GM23338 (cell line): Measurements from ENCODE around the gene RASIP1.

Source experiments
- CREB1 ChIP-seq: fragments of 250-450 bp; sonication (Bioruptor Pico); IDR thresholded peaks from 2 replicates; pipeline ENCODE4 v1.5.0; 2020; ENCODE audit warnings: low read depth, mild to moderate bottlenecking, moderate library complexity
- CTCF ChIP-seq, 2 experiments: fragments of 200-600 bp in 1 of 2; sonication (generic) in 1 of 2; conservative IDR thresholded peaks; 2 replicates each; pipeline versions ENCODE4 v1.5.1 to v1.6.1; 2016 to 2017; ENCODE audit warnings: antibody characterized with exemption in 2 of 2, low read depth in 2 of 2, mild to moderate bottlenecking in 2 of 2, moderate library complexity in 1 of 2
- ETS1 ChIP-seq: IDR thresholded peaks from 2 replicates; pipeline ENCODE4 v1.6.1; 2016; ENCODE audit warnings: antibody characterized with exemption
- EZH2 ChIP-seq: fragments of 200-600 bp; sonication (generic); IDR thresholded peaks from one replicate; pipeline ENCODE4 v1.8.0; 2017; ENCODE audit warnings: antibody characterized with exemption, mild to moderate bottlenecking, low read depth; ENCODE audit not compliant: unreplicated experiment
- EZH2phosphoT487 ChIP-seq: fragments of 200-600 bp; sonication (generic); IDR thresholded peaks from one replicate; pipeline ENCODE4 v1.8.1; 2018; ENCODE audit warnings: antibody characterized with exemption; ENCODE audit not compliant: unreplicated experiment
- JUNB ChIP-seq: IDR thresholded peaks from one replicate; pipeline ENCODE4 v1.6.1; 2016; ENCODE audit warnings: antibody characterized with exemption; ENCODE audit not compliant: unreplicated experiment
- NANOG ChIP-seq: IDR thresholded peaks from 2 replicates; pipeline ENCODE4 v1.6.1; 2016; ENCODE audit warnings: antibody characterized with exemption, borderline replicate concordance
- POLR2AphosphoS5 ChIP-seq: IDR thresholded peaks from 2 replicates; pipeline ENCODE4 v1.6.1; 2016; ENCODE audit warnings: antibody characterized with exemption, low read depth
- STAT1 ChIP-seq: IDR thresholded peaks from one replicate; pipeline ENCODE4 v1.6.1; 2016; ENCODE audit warnings: antibody characterized with exemption; ENCODE audit not compliant: unreplicated experiment
- ZNF114 ChIP-seq: fragments of 250-450 bp; sonication (Bioruptor Pico); IDR thresholded peaks from 2 replicates; pipeline ENCODE4 v1.5.0; 2020; ENCODE audit warnings: mild to moderate bottlenecking, moderate library complexity
- ZNF331 ChIP-seq: fragments of 250-450 bp; sonication (Bioruptor Pico); IDR thresholded peaks from 2 replicates; pipeline ENCODE4 v1.5.0; 2020; ENCODE audit warnings: low read depth, mild to moderate bottlenecking, moderate library complexity
- TF ChIP-seq, protein P1 (sequence below): IDR thresholded peaks from one replicate; pipeline ENCODE4 v1.6.1; 2018; ENCODE audit warnings: antibody characterized with exemption; ENCODE audit not compliant: unreplicated experiment
- TF ChIP-seq, protein P2 (sequence below): fragments of 250-450 bp; sonication (Bioruptor Pico); IDR thresholded peaks from 2 replicates; pipeline ENCODE4 v1.5.0; 2020; ENCODE audit warnings: mild to moderate bottlenecking, moderate library complexity

DNA sequence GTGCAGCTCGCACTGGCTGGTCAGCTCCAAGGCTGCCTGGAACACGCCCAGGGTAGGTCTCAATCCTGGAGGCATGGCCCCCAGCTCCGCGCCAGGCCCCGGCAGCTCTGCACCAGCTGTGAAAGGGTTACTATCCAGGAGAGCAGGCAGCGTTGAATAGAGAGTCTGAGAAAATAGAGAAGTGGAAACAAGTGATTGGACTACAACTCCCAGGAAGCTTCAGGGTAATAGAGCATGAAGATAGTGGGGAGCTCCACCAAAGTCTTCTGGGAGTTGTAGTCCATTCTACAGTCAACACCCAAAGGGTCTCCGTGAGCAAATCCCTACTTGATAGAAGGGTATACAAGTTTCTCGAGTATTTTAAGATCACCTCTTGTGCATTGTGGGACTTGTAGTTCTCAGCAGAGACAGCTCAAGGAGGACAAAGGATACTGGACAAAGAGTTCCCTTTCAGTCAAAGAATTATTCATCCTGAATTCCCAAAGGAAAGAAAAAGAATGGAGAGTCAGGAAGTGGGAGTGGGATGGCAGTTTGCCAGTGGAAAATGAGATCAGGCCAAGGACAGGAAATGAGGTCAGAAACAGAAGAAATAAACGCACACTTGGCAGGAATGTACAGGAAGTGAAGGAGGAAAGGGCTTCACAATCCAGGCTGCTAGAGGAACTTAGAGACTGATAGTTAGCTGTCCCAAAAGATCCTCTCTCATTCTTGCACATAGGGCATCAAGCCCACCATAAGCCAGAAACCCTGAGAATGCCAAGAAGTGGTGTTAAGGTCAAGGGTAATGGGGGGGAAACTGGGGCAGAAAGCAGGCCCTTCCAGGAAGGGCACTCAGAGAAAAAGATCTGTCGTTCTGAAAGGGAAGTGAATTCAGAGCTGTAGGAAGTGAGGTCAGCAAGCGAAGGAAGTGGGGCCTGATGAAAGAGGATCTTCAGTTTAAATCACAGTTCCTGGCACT, 15.3 kb downstream of the RASIP1 start:
- TF ChIP-seq CTCF (conservative IDR thresholded peaks at IDR 0.05; ENCODE audit: low read depth in 2 of 2): no peak
- TF ChIP-seq, protein P1, sequence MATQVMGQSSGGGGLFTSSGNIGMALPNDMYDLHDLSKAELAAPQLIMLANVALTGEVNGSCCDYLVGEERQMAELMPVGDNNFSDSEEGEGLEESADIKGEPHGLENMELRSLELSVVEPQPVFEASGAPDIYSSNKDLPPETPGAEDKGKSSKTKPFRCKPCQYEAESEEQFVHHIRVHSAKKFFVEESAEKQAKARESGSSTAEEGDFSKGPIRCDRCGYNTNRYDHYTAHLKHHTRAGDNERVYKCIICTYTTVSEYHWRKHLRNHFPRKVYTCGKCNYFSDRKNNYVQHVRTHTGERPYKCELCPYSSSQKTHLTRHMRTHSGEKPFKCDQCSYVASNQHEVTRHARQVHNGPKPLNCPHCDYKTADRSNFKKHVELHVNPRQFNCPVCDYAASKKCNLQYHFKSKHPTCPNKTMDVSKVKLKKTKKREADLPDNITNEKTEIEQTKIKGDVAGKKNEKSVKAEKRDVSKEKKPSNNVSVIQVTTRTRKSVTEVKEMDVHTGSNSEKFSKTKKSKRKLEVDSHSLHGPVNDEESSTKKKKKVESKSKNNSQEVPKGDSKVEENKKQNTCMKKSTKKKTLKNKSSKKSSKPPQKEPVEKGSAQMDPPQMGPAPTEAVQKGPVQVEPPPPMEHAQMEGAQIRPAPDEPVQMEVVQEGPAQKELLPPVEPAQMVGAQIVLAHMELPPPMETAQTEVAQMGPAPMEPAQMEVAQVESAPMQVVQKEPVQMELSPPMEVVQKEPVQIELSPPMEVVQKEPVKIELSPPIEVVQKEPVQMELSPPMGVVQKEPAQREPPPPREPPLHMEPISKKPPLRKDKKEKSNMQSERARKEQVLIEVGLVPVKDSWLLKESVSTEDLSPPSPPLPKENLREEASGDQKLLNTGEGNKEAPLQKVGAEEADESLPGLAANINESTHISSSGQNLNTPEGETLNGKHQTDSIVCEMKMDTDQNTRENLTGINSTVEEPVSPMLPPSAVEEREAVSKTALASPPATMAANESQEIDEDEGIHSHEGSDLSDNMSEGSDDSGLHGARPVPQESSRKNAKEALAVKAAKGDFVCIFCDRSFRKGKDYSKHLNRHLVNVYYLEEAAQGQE: no peak
- no peak for TF ChIP-seq POLR2AphosphoS5
- TF ChIP-seq EZH2phosphoT487: no peak
- TF ChIP-seq EZH2: no peak
- peak; percentile 96 for TF ChIP-seq ETS1
- TF ChIP-seq CREB1: no peak
- TF ChIP-seq STAT1: no peak
- no peak for TF ChIP-seq ZNF331 (CRISPR knock-in tag)
- TF ChIP-seq JUNB: no peak
- no peak for TF ChIP-seq ZNF114 (CRISPR knock-in tag)
- TF ChIP-seq, protein P2, sequence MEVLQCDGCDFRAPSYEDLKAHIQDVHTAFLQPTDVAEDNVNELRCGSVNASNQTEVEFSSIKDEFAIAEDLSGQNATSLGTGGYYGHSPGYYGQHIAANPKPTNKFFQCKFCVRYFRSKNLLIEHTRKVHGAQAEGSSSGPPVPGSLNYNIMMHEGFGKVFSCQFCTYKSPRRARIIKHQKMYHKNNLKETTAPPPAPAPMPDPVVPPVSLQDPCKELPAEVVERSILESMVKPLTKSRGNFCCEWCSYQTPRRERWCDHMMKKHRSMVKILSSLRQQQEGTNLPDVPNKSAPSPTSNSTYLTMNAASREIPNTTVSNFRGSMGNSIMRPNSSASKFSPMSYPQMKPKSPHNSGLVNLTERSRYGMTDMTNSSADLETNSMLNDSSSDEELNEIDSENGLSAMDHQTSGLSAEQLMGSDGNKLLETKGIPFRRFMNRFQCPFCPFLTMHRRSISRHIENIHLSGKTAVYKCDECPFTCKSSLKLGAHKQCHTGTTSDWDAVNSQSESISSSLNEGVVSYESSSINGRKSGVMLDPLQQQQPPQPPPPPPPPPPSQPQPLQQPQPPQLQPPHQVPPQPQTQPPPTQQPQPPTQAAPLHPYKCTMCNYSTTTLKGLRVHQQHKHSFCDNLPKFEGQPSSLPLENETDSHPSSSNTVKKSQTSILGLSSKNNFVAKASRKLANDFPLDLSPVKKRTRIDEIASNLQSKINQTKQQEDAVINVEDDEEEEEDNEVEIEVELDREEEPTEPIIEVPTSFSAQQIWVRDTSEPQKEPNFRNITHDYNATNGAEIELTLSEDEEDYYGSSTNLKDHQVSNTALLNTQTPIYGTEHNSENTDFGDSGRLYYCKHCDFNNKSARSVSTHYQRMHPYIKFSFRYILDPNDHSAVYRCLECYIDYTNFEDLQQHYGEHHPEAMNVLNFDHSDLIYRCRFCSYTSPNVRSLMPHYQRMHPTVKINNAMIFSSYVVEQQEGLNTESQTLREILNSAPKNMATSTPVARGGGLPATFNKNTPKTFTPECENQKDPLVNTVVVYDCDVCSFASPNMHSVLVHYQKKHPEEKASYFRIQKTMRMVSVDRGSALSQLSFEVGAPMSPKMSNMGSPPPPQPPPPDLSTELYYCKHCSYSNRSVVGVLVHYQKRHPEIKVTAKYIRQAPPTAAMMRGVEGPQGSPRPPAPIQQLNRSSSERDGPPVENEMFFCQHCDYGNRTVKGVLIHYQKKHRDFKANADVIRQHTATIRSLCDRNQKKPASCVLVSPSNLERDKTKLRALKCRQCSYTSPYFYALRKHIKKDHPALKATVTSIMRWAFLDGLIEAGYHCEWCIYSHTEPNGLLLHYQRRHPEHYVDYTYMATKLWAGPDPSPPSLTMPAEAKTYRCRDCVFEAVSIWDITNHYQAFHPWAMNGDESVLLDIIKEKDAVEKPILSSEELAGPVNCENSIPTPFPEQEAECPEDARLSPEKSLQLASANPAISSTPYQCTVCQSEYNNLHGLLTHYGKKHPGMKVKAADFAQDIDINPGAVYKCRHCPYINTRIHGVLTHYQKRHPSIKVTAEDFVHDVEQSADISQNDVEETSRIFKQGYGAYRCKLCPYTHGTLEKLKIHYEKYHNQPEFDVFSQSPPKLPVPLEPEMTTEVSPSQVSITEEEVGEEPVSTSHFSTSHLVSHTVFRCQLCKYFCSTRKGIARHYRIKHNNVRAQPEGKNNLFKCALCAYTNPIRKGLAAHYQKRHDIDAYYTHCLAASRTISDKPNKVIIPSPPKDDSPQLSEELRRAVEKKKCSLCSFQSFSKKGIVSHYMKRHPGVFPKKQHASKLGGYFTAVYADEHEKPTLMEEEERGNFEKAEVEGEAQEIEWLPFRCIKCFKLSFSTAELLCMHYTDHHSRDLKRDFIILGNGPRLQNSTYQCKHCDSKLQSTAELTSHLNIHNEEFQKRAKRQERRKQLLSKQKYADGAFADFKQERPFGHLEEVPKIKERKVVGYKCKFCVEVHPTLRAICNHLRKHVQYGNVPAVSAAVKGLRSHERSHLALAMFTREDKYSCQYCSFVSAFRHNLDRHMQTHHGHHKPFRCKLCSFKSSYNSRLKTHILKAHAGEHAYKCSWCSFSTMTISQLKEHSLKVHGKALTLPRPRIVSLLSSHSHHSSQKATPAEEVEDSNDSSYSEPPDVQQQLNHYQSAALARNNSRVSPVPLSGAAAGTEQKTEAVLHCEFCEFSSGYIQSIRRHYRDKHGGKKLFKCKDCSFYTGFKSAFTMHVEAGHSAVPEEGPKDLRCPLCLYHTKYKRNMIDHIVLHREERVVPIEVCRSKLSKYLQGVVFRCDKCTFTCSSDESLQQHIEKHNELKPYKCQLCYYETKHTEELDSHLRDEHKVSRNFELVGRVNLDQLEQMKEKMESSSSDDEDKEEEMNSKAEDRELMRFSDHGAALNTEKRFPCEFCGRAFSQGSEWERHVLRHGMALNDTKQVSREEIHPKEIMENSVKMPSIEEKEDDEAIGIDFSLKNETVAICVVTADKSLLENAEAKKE: no peak
- no peak for TF ChIP-seq NANOG
